GM18870 (cell line): ENCODE data around the gene NECTIN3.

ENCODE experiments used
- ATAC-seq: cut with Tn5 transposase; IDR thresholded peaks from one replicate; pipeline ENCODE4 v1.9.1; 2021; ENCODE audit warnings: moderate library complexity; ENCODE audit not compliant: unreplicated experiment

The NECTIN3 gene

GRCh38 chr3:111071257-111072030, at the start of gene NECTIN3:
TSS of gene NECTIN3 (plus strand) at chr3:111071816. CDS start at chr3:111072018, 202 bp downstream.
- peak; percentile 47 for ATAC-seq

- ATAC-seq: no peak
Observed at GRCh38 chr3:111027868-111028267, 43.7 kb upstream of the NECTIN3 start.

GRCh38 chr3:111031538-111031937, 40.1 kb upstream of the NECTIN3 start:
- ATAC-seq: no peak

- no peak for ATAC-seq
Observed at GRCh38 chr3:111032677-111033076, 38.9 kb upstream of the NECTIN3 start.

DNA sequence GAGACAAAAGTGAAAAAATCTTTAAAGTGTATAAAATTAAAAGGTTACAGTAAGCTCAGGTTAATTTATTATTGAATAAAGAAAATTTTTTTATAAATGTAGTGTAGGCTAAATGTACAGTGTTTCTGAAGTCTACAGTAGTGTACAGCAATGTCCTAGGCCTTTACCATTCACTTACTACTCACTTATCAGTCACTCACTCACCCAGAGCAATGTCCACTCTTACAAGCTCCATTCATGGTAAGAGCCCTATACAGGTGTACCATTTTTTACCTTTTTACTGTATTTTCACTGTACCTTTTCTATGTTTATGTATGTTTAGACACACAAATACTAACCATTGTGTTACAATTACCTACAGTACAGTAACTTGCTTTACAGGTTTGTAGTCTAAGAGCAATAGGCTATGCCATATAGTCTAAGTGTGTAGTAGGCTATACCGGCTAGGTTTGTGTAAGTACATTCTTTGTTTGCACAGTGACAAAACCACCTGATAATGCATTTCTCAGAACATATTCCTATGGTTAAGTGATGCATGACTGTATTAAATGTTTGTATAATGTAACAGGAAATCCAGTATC, 38.1 kb upstream of the NECTIN3 start:
- no peak for ATAC-seq

DNA sequence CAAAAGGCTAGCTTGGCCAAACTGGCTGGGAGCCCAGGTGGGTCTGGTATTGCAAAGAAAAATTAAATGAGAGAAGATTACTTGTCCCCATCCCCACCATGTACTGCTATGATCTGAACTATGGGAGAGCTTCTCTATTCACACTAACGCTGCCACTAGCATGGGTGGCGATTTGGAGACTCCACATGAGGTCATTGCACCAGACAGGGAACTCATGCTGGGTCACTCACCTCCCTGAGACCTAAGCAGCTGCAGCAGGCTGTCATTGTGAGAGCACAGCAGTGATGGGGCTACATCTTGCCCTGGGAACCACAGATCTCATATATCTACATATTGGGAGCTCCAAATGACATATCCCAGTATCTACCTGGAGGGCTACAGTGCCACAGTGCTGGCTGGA, 36.3 kb upstream of the NECTIN3 start:
- no peak for ATAC-seq

DNA sequence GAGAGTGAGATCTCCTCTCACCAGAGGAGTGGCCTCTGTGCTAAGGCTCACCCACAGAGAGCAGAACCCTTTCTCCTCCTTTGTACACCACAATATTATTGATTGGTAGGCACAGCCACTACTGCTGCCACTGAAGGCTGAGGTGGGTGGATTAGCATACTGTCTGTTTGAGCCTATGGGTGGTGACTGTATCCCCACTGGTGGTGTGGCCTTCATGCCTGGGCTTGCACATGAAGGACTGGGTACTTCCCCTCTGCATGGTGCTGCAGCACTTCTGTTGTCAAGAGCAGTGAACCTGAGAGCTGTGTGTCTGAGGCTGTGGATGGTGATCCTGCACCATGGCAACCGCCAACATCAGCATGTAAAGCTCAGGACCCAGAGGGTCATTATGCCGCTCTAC, 35.7 kb upstream of the NECTIN3 start:
- ATAC-seq: peak; percentile 48

GRCh38 chr3:111040959-111041358, 30.7 kb upstream of the NECTIN3 start:
- ATAC-seq: no peak

GRCh38 chr3:111045564-111045963, 26.1 kb upstream of the NECTIN3 start:
- ATAC-seq: no peak

DNA sequence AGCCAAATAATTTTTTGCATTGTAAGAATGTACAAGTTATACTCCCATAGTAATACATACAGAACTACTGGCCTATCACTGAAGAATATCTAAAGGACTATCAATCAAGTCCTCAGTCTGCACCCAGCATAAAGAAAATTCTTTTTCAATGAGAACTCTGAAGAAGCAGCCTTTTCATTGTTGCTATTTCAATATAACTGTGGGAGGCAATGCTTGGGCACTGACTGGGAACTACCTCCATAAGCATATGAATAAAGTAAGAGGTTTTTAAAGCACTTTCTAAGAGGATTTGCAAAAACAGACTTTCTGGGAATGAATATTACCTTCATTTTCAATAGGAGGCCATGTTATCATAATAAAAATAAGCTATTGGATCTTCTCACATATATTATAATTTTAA, 24.6 kb upstream of the NECTIN3 start:
- ATAC-seq: no peak

GRCh38 chr3:111047812-111048435, 23.7 kb upstream of the NECTIN3 start:
- no peak for ATAC-seq

GRCh38 chr3:111051354-111051753, 20.3 kb upstream of the NECTIN3 start:
- no peak for ATAC-seq

DNA sequence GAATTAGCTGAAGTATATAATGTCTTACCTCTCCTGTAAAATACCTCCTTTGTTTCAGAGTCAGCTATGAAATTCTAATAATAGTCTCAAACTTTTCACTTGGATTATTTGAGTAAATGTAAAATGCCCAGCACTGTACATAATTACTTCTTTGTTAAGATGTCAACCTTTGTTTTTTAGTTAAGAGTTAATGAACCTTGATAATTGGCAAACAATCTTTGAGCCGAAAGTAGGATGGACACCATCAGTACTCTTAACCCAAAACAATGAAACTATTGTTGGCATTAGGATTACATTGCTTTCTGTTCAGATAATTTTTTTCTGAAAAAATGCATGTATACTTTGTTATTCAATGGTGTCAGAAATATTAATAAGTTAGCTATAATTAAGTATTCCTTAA, 3.0 kb upstream of the NECTIN3 start:
- ATAC-seq: no peak

- no peak for ATAC-seq
Observed at GRCh38 chr3:111069974-111070771, 1.4 kb upstream of the NECTIN3 start.

- peak; percentile 11 for ATAC-seq
Observed at GRCh38 chr3:111070772-111071256, 802 bp upstream of the NECTIN3 start.

GRCh38 chr3:111072031-111072921, 660 bp downstream of the NECTIN3 start:
- peak; percentile 20 for ATAC-seq

DNA sequence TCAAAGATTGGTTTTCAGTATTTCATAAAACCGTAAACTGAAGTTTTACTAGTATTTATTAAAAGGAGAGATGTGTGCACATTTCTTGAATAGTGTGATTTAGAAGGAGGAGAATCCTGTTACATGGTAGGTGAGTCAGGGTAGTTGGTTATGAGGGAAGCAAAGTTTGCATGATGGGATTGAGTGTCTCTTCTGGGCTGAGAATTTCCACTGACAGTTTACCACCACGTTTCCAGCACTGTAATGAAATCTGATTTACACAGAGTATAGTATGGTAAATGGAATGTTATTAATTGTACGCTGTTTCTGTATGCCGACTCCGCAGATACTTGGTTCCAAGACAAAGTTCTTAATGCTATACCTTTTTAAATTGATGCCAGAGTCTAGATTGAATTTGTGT, 1.6 kb downstream of the NECTIN3 start:
- ATAC-seq: no peak

DNA sequence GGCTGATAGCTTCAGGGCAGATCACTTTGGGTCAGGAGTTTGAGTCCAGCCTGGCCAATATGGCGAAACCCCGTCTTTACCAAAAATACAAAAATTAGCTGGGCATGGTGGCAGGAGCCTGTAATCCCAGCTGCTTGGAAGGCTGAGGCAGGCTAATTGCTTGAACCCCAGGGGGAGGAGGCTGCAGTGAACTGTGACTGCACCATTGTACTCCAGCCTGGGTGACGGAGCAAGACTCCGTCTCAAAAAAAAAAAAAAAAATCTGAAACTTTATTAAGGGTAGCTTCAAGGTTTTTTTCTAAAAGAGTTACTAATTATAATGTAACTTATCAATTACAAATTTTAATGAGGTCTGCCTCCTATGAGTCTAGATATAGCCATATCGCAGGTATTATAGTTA, 5.1 kb downstream of the NECTIN3 start:
- ATAC-seq: no peak

DNA sequence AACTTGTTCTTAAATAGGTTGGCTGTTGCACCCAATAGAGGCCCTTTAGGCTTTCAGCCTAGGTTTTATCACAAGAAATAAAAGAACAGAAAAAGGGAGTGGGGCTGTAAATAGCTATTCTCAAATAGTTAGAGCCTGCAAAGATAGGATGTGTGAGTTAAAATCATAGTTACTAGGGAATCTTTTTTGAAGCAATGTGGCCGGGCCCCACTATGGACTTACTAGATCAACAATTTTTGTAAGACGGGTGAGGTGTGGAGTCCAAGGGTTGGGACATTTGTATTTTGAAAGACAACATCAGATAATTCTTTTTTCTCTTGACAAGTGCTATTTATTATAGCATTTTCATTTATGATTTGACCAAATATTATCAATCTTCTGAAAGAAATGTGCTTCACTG, 5.8 kb downstream of the NECTIN3 start:
- ATAC-seq: no peak

DNA sequence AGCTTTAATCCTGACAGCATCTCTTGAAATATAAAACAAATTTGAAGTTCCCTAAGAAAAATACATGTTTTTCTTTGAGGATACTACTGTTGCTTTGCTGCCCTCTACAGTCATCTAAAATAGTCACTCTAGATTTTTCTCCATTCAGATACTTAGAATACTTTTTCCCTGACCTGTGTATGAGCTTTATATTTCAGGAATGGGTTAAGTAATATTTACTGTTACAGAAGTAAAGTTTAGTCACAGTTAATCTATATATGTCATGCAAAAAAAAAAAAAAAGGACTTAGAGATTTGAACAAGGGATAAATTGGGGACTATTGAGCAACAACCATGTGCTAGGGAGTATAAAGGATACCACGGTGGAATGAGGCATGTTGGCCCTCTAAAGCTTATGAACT, 8.8 kb downstream of the NECTIN3 start:
- ATAC-seq: no peak
